Testis (tissue), 3 donors: ENCODE data around the gene CHKA. TPM values are rescaled to one million over a fixed set of nuclear protein-coding genes. Genes with fewer than 3 reads are reported as not detected.

Experiments used
- DNase-seq: peaks from one replicate; pipeline ENCODE4 v3.0.0-alpha.2; 2019
- H3K27ac ChIP-seq, 2 donors: fragments of 200-600 bp; sonication (generic); one replicate each; pipeline ENCODE4 v1.5.1; 2019
- H3K27me3 ChIP-seq: fragments of 200-600 bp; sonication (generic); one replicate; pipeline ENCODE4 v1.5.1; 2019
- H3K36me3 ChIP-seq: fragments of 200-600 bp; sonication (generic); one replicate; pipeline ENCODE4 v1.5.1; 2017; ENCODE audit warnings: low read depth; ENCODE audit errors: missing control alignments
- H3K4me1 ChIP-seq: fragments of 200-600 bp; sonication (generic); one replicate; pipeline ENCODE4 v1.5.1; 2019
- H3K4me3 ChIP-seq, 2 donors: fragments of 200-600 bp; sonication (generic); one replicate each; pipeline ENCODE4 v1.5.1; 2017 to 2019
- H3K9me3 ChIP-seq: fragments of 200-600 bp; sonication (generic); one replicate; pipeline ENCODE4 v1.5.1; 2017
- CTCF ChIP-seq, 3 experiments: fragments of 450-650 bp in 2 of 3; fragments of 200-600 bp in 1 of 3; sonication (generic) in 1 of 3; IDR thresholded peaks; one replicate each; pipeline ENCODE4 v1.5.1; 2016 to 2019; ENCODE audit warnings: antibody characterized with exemption in 3 of 3, mild to moderate bottlenecking in 2 of 3, moderate library complexity in 1 of 3
- POLR2A ChIP-seq: fragments of 450-650 bp; IDR thresholded peaks from one replicate; pipeline ENCODE4 v1.6.1; 2017; ENCODE audit warnings: antibody characterized with exemption, mild to moderate bottlenecking, moderate library complexity
- WGBS, 2 donors: methylation state at CpG; one replicate each; pipeline ENCODE4 v1.1.5; 2018; 5-methylcytosine and 5-hydroxymethylcytosine counted together
- intact Hi-C: fragments of 100-400 bp; cut with DNase I; formaldehyde crosslinking; loops from one replicate; pipeline ENCODE4 v1.15.1; 2023; ENCODE audit warnings: low total_unique reads
- polyA plus RNA-seq: library from polyadenylated mRNA; stranded (reverse); fragments of 350-450 nt; fragmentation: Illumina TruSeq; extraction: RNeasy Lipid Tissue Mini Kit (QIAGEN cat#74804); gene quantifications from one replicate; pipeline ENCODE4 v1.2.3, GENCODE V29; 2014; ENCODE audit warnings: low read depth, low replicate concordance; ENCODE audit not compliant: insufficient read depth
- total RNA-seq, 2 donors: library from RNA; depleted of rRNA; stranded (reverse); fragments of >200 nt; gene quantifications; one replicate each; pipeline ENCODE4 v1.2.3, GENCODE V29; 2016

CHKA gene
- total and polyA plus RNA-seq, 3 donors from 2014 or later = 145 to 200 (median 180) TPM

DNA sequence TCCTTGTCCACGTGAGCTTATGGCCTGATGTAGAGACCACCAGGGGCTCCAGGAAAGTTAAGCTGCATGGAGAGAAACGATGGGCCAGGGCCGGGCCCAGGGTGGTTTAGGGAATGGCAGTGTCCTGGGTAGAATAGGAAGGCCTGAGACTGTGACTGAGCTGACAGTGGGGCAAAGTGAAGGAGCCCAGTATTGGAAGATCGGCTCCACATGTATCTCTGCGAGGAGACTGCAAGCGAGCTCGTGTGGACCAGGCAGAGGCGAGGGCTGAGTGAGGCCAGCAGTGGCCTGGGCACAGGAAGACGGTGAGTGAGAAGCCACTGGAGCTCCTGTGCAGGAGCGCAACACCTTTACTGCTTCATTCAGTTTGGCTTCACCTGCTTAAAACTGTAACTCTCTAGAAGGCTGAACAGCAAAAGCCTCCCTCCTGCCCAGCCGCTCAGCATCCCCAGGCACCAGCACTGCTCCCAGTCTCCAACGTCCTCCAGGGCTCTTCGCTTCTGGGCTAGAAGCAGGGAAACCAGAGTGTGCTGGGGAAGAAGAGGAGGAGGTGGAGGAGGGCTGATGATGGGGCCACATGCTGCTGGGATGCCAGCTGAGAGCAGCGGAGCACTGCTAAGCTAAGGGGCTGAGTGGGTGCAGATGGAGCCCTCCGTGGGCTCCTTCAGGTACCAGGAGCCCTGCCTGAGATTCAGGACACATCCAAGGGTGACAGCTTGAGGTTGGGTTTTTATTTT, 68.9 kb downstream of the CHKA start:
- WGBS, 2 donors = 89 to 92% methylated on average over 15 of the region's 15 CpGs
- intact Hi-C loops = no loop called here
- Histone ChIP-seq H3K9me3 (no peaks in the 10 kb centered on the region), H3K27ac (no peak overlapping the region), H3K27me3 (no peaks in the 10 kb centered on the region), H3K4me1 (no peaks in the 10 kb centered on the region), H3K4me3 (no peak overlapping the region), H3K36me3 (no peaks in the 10 kb centered on the region)
- TF ChIP-seq CTCF (IDR thresholded peaks at IDR 0.05) (no peak), POLR2A (no peak)
- DNase-seq = no peak

DNA sequence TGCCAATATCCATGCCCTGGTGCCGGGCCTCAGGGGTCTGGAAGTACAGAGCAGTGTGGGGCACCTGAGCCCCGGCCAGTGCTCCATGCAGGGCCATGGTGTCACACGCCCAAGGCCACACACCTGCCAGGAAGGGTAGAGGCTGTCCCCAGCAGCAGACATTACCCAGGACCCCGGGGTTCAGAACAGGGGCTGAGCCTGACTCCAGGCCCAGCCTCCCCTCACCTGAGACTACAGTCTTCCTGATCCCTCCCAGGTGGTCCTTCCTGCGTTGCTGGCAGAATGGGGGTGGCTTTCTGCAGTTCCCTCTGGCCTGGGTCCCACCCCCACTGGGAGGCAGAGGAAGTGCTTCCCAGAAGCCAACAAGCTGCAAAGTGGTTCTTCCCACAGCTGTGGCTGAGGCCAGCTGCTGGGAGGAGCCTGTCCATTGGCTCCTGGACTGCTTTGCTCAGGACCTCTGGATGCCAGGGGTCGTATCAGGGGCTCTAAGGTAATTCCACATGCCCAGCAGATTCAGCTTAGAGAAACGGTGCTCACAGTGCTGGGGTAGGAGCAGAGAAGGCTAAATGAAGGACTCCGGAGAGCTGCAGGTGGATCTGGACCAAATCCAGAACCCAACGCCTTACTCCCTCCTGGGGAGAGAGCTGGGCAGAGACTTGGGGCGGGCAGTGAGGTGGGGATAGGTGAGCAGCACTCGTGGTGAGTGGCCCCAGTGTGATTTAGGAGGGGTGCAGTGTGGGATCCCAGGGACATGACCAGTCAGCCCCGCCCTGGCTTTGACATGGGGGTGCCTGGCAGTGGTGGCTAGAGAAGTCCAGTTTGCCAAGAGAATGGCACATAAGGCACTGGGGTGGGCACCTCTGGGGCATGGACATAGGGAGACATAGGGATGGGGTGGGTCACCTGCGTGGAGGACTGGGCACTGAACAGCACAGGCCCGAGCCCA, 69.7 kb downstream of the CHKA start:
- 77 to 88% methylated on average over 8 to 14 of the region's 14 CpGs for WGBS, 2 donors
- intact Hi-C loops = no loop called here
- H3K27ac ChIP-seq = no peak overlapping the region
- no peak overlapping the region for H3K4me3 ChIP-seq
- TF ChIP-seq CTCF (IDR thresholded peaks at IDR 0.05) = no peak
- TF ChIP-seq POLR2A = no peak
- H3K9me3 ChIP-seq = no peaks in the 10 kb centered on the region
- H3K36me3 ChIP-seq = no peaks in the 10 kb centered on the region
- no peak for DNase-seq
- no peaks in the 10 kb centered on the region for H3K27me3 ChIP-seq
- no peaks in the 10 kb centered on the region for H3K4me1 ChIP-seq

DNA sequence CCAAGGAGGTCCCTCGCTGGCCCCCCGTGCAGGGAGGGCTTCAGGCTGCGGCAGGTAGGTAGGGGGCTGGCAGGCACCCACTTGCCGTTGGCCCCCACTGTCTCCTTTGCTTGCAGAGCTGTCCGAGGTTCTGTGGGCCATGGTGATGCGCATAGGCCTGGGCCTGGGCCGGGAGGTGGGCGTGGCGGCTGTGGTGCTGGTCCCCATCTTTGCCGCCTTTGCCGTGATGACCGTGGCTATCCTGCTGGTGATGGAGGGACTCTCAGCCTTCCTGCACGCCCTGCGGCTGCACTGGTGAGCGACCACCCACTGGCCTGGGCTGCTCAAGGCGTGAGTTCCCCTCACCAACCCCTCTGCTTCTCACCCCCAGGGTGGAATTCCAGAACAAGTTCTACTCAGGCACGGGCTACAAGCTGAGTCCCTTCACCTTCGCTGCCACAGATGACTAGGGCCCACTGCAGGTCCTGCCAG, 70.8 kb downstream of the CHKA start:
- no peak for DNase-seq
- 88 to 95% methylated on average over 5 to 18 of the region's 18 CpGs for WGBS, 2 donors
- intact Hi-C loops = no loop called here

More for the DNA sequence above, 70.8 kb downstream of the CHKA start:
- Histone ChIP-seq H3K4me3 (no peak overlapping the region), H3K27me3 (no peaks in the 10 kb centered on the region), H3K4me1 (no peaks in the 10 kb centered on the region), H3K9me3 (no peaks in the 10 kb centered on the region), H3K27ac (no peak overlapping the region), H3K36me3 (no peaks in the 10 kb centered on the region)
- TF ChIP-seq POLR2A = no peak
- no peak for TF ChIP-seq CTCF (IDR thresholded peaks at IDR 0.05)
